ENCODE measurements around the gene DISP3. TPM values are rescaled to one million over a fixed set of nuclear protein-coding genes. Genes with fewer than 3 reads are reported as not detected.

Gene DISP3
- total and polyA plus RNA-seq, 2 of the 4 experiments (the other 2 are of a cell fraction): 0.05 TPM; not detected in 1

DNA sequence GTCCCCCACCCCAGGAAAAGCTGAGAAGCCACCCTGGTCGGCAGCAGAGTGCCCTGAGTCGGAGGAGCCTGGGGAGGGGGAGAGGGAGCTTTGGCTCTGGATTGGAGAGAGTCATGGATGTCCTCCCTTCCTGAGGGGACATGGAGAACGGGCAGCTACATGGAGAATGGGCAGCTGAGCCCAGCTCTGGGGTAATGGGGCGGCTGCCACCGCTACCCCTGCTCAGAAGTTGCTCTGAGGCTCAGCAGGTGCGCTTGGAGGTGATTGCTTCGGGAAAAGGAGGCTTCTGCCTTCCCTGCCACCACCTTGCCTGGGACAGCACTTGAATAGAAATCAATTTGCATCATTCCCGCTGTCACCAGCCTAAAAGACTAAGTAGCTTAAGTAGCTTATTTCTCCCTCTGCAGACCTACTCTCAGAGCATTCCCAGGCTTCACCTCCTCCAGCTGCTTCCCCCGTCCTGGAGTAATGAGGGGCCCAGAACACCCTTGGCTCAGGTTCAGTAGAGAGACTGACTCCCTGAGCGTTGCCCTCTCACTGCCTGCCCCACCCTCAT lies 8.3 kb downstream of the DISP3 start:
- dilution Hi-C loops (cut with HindIII; ENCODE audit: low sequenced_read_pairs, unreplicated experiment) (no loop called here), in situ Hi-C loops (cut with MboI; ENCODE audit: low sequenced_read_pairs) (no loop called here), intact Hi-C loops (cut with micrococcal nuclease) (no loop called here)
- Histone ChIP-seq H2AK9ac (replicated peaks; ENCODE audit: low read depth, low read length, poor library complexity) (no peak overlapping the region), H3K27me3 (ENCODE audit: control insufficient read depth, insufficient read depth, low read length) (peaks cover 7% of the 10 kb centered on the region), H3K18ac (ENCODE audit: low read depth, low read length) (no peak overlapping the region), H3K4me3 (ENCODE audit: insufficient read depth, low read depth, low read length) (no peak overlapping the region), H2AK5ac (ENCODE audit: low read depth, low read length) (no peak overlapping the region), H4K8ac (ENCODE audit: low read depth in 2 of 2, low read length in 2 of 2) (no peak overlapping the region), H2BK5ac (ENCODE audit: low read depth, low read length, poor library complexity, severe bottlenecking) (no peak overlapping the region), H3K9ac (ENCODE audit: low read depth, low read length) (no peak overlapping the region), H2BK15ac (ENCODE audit: low read depth, low read length) (no peak overlapping the region), H2AFZ (replicated peaks; ENCODE audit: low read length, poor library complexity) (no peak overlapping the region), H3K27ac (ENCODE audit: insufficient read depth, low read length) (no peak overlapping the region), H3K4me2 (ENCODE audit: low read depth, low read length) (no peak overlapping the region), H3K4ac (ENCODE audit: low read depth, low read length) (no peak overlapping the region), H3K56ac (ENCODE audit: extremely low read depth, insufficient read depth, low read length) (no peak overlapping the region), H3K4me1 (ENCODE audit: control insufficient read depth, insufficient read depth, low read length) (no peaks in the 10 kb centered on the region), H3K23ac (ENCODE audit: low read depth, low read length) (no peak overlapping the region), H3K14ac (replicated peaks; ENCODE audit: low read depth, low read length) (no peak overlapping the region), H3K9me1 (ENCODE audit: insufficient read depth, low read length) (no peaks in the 10 kb centered on the region), H3K9me3 (ENCODE audit: control insufficient read depth, insufficient read depth, low read length) (no peaks in the 10 kb centered on the region), H2BK20ac (ENCODE audit: low read depth, low read length) (no peak overlapping the region), H3K36me3 (ENCODE audit: control insufficient read depth, insufficient read depth, low read length) (no peaks in the 10 kb centered on the region), H4K5ac (ENCODE audit: low read depth, low read length) (no peak overlapping the region), H4K20me1 (ENCODE audit: insufficient read depth, low read length) (no peaks in the 10 kb centered on the region), H2BK120ac (ENCODE audit: low read depth, low read length) (no peak overlapping the region), H4K91ac (ENCODE audit: insufficient read depth, low read depth, low read length) (no peak overlapping the region), H3K79me1 (ENCODE audit: low read depth in 1 of 2, low read length in 2 of 2) (no peaks in the 10 kb centered on the region)
- POLR2A ChIA-PET (ENCODE audit: unreplicated experiment): no interaction called here
- WGBS, 2 experiments (ENCODE audit: extremely low coverage in 2 of 2, insufficient read length in 1 of 2): 20% methylated on average over 3 of the region's 10 CpGs; no CpG with 5 or more reads in 1 of the 2 experiments
- CTCF ChIA-PET: interaction anchor here (0.6 kb wide), 1 partner anchor 145 kb away, joined by 3 read pairs; no protein-coding TSS in a partner anchor
- no peak for DNase-seq
- TF ChIP-seq NFE2L2 (IDR thresholded peaks at IDR 0.05; ENCODE audit: low read depth, low read length) (no peak), MAFK (IDR thresholded peaks at IDR 0.05; ENCODE audit: low read depth, low read length) (no peak), RAD21 (IDR thresholded peaks at IDR 0.05; ENCODE audit: low read length) (no peak), SMC3 (IDR thresholded peaks at IDR 0.05; ENCODE audit: low read depth, low read length) (no peak), MXI1 (IDR thresholded peaks at IDR 0.05; ENCODE audit: borderline replicate concordance, low read depth, low read length) (no peak), BHLHE40 (IDR thresholded peaks at IDR 0.05; ENCODE audit: low read depth, low read length) (no peak), FOS (IDR thresholded peaks at IDR 0.05; ENCODE audit: low read depth, low read length) (no peak), POLR2A (IDR thresholded peaks at IDR 0.05; ENCODE audit: low read depth, low read length) (no peak), MAZ (IDR thresholded peaks at IDR 0.05; ENCODE audit: borderline replicate concordance, low read depth, low read length) (no peak), RCOR1 (IDR thresholded peaks at IDR 0.05; ENCODE audit: insufficient replicate concordance, low read length) (no peak), CHD1 (IDR thresholded peaks at IDR 0.05; ENCODE audit: low read depth, low read length) (no peak), CEBPB (IDR thresholded peaks at IDR 0.05; ENCODE audit: low read depth, low read length) (no peak)
- TF ChIP-seq, protein P1, sequence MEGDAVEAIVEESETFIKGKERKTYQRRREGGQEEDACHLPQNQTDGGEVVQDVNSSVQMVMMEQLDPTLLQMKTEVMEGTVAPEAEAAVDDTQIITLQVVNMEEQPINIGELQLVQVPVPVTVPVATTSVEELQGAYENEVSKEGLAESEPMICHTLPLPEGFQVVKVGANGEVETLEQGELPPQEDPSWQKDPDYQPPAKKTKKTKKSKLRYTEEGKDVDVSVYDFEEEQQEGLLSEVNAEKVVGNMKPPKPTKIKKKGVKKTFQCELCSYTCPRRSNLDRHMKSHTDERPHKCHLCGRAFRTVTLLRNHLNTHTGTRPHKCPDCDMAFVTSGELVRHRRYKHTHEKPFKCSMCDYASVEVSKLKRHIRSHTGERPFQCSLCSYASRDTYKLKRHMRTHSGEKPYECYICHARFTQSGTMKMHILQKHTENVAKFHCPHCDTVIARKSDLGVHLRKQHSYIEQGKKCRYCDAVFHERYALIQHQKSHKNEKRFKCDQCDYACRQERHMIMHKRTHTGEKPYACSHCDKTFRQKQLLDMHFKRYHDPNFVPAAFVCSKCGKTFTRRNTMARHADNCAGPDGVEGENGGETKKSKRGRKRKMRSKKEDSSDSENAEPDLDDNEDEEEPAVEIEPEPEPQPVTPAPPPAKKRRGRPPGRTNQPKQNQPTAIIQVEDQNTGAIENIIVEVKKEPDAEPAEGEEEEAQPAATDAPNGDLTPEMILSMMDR (conservative IDR thresholded peaks at IDR 0.05; ENCODE audit: low read depth, low read length): no peak
- TF ChIP-seq, protein P2, sequence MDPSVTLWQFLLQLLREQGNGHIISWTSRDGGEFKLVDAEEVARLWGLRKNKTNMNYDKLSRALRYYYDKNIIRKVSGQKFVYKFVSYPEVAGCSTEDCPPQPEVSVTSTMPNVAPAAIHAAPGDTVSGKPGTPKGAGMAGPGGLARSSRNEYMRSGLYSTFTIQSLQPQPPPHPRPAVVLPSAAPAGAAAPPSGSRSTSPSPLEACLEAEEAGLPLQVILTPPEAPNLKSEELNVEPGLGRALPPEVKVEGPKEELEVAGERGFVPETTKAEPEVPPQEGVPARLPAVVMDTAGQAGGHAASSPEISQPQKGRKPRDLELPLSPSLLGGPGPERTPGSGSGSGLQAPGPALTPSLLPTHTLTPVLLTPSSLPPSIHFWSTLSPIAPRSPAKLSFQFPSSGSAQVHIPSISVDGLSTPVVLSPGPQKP (IDR thresholded peaks at IDR 0.05; ENCODE audit: borderline replicate concordance, low read depth, low read length): no peak
- TF ChIP-seq, protein P3, sequence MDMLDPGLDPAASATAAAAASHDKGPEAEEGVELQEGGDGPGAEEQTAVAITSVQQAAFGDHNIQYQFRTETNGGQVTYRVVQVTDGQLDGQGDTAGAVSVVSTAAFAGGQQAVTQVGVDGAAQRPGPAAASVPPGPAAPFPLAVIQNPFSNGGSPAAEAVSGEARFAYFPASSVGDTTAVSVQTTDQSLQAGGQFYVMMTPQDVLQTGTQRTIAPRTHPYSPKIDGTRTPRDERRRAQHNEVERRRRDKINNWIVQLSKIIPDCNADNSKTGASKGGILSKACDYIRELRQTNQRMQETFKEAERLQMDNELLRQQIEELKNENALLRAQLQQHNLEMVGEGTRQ (IDR thresholded peaks at IDR 0.05; ENCODE audit: low read depth, low read length): no peak
- no peak for ATAC-seq (ENCODE audit: low read depth)
- BruUV-seq (replicated peaks): no TSS peak

Measured in IMR-90 (cell line).